ENCODE data around the gene MFN1.

The MFN1 gene

GRCh38 chr3:179332240-179332639 lies 15.3 kb upstream of the MFN1 start:
- no peak overlapping the region for H3K4me3 Mint-ChIP-seq
- TF ChIP-seq, protein P1, sequence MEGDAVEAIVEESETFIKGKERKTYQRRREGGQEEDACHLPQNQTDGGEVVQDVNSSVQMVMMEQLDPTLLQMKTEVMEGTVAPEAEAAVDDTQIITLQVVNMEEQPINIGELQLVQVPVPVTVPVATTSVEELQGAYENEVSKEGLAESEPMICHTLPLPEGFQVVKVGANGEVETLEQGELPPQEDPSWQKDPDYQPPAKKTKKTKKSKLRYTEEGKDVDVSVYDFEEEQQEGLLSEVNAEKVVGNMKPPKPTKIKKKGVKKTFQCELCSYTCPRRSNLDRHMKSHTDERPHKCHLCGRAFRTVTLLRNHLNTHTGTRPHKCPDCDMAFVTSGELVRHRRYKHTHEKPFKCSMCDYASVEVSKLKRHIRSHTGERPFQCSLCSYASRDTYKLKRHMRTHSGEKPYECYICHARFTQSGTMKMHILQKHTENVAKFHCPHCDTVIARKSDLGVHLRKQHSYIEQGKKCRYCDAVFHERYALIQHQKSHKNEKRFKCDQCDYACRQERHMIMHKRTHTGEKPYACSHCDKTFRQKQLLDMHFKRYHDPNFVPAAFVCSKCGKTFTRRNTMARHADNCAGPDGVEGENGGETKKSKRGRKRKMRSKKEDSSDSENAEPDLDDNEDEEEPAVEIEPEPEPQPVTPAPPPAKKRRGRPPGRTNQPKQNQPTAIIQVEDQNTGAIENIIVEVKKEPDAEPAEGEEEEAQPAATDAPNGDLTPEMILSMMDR (IDR thresholded peaks at IDR 0.05) = no peak
- H3K27ac Mint-ChIP-seq = no peak overlapping the region
- no peak for DNase-seq
- H3K27me3 Mint-ChIP-seq (ENCODE audit: low read depth, poor library complexity) = no peaks in the 10 kb centered on the region
- H3K36me3 Mint-ChIP-seq (ENCODE audit: low read depth) = peaks cover 95% of the 10 kb centered on the region
- no peaks in the 10 kb centered on the region for H3K9me3 Mint-ChIP-seq
- no peaks in the 10 kb centered on the region for H3K4me1 Mint-ChIP-seq

DNA sequence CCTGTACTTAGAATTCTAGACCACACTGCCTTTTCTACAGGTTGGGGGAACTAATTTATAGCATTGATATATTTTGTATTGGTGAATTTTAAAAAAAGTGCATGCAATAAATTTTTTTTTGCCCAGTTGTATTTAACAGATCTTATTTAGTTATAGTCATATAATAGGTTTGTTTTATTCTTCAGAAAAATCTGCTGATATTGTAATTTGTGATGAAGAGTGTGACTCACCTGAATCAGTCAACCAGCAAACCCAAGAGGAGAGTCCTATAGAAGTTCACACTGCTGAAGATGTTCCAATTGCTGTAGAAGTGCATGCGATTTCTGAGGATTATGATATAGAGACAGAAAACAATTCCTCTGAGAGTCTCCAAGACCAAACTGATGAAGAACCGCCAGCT lies 14.4 kb upstream of the MFN1 start:
- peaks cover 2% of the 10 kb centered on the region for H3K9me3 Mint-ChIP-seq
- no peak overlapping the region for H3K4me3 Mint-ChIP-seq
- H3K27me3 Mint-ChIP-seq (ENCODE audit: low read depth, poor library complexity) = no peaks in the 10 kb centered on the region
- TF ChIP-seq, protein P1 (IDR thresholded peaks at IDR 0.05) = no peak
- H3K27ac Mint-ChIP-seq = peak overlapping the region; percentile 62
- no peaks in the 10 kb centered on the region for H3K4me1 Mint-ChIP-seq
- no peak for DNase-seq
- H3K36me3 Mint-ChIP-seq (ENCODE audit: low read depth) = peaks cover 95% of the 10 kb centered on the region

- H3K9me3 Mint-ChIP-seq = peaks cover 5% of the 10 kb centered on the region
- H3K27me3 Mint-ChIP-seq (ENCODE audit: low read depth, poor library complexity) = no peaks in the 10 kb centered on the region
- no peaks in the 10 kb centered on the region for H3K4me1 Mint-ChIP-seq
- no peak overlapping the region for H3K27ac Mint-ChIP-seq
- H3K4me3 Mint-ChIP-seq = no peak overlapping the region
- no peak for DNase-seq
- peaks cover 80% of the 10 kb centered on the region for H3K36me3 Mint-ChIP-seq (ENCODE audit: low read depth)
- TF ChIP-seq, protein P1 (IDR thresholded peaks at IDR 0.05) = no peak
Observed at GRCh38 chr3:179336345-179336929, 11.1 kb upstream of the MFN1 start.

DNA sequence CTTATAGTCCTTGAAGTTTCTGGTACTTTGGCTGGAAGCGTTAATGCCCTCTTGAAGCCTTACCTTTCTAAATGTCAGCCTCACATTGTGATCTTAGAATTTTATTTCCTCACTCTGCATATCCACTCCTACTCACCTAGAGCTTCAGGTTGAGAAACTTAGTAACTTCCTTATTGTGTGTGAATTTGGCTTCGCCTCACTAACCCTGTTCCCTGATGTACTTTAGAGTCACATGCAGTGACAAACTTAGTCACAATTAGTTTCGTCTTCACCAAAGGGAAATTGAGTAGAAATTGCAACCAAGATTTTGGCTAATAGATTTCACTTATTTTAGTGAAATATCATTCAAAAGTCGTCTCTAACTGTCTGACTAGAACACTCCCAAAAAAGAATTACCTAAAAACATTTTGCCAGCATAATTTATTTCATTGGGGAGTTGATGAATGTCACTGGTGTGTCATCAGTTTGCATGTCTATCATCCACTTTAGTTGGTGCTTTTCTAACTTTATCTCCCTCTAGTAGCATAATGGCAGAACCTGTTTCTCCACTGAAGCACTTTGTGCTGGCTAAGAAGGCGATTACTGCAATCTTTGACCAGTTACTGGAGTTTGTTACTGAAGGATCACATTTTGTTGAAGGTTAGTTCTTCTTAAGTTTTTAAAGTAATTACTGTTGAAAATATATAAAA lies 960 bp downstream of the MFN1 start:
- Mint-ChIP-seq H3K27ac (no peak overlapping the region), H3K9me3 (no peaks in the 10 kb centered on the region), H3K4me3 (peak overlapping the region; percentile 98), H3K4me1 (peaks cover 16% of the 10 kb centered on the region), H3K36me3 (ENCODE audit: low read depth) (peaks cover 38% of the 10 kb centered on the region), H3K27me3 (ENCODE audit: low read depth, poor library complexity) (no peaks in the 10 kb centered on the region)
- no peak for DNase-seq
- TF ChIP-seq, protein P1 (IDR thresholded peaks at IDR 0.05) = no peak

DNA sequence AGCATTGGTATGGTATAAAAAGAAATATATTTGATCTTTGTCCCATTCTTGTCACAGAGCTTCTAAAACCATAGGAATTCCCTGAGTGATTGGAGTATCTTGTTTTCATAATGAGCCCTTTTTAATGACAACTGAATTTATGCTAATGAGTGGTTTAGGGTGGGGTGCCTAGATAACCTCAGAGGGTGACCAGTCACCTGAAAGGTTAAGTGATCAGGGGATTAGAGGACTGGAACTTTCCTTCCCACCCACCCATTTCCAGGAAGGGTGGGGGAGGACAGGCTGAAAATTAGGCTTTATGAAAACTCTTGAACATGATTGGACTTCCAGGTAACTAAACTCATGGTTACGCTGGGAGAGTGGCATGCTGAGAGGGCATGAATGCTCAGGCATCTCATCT lies 8.5 kb downstream of the MFN1 start:
- H3K9me3 Mint-ChIP-seq = no peaks in the 10 kb centered on the region
- H3K4me1 Mint-ChIP-seq = no peaks in the 10 kb centered on the region
- peaks cover 77% of the 10 kb centered on the region for H3K36me3 Mint-ChIP-seq (ENCODE audit: low read depth)
- no peak for DNase-seq
- H3K27ac Mint-ChIP-seq = no peak overlapping the region
- no peak overlapping the region for H3K4me3 Mint-ChIP-seq
- TF ChIP-seq, protein P1 (IDR thresholded peaks at IDR 0.05) = no peak
- peaks cover 4% of the 10 kb centered on the region for H3K27me3 Mint-ChIP-seq (ENCODE audit: low read depth, poor library complexity)

GRCh38 chr3:179363332-179363731 lies 15.8 kb downstream of the MFN1 start:
- Mint-ChIP-seq H3K27ac (no peak overlapping the region), H3K4me1 (no peaks in the 10 kb centered on the region), H3K36me3 (ENCODE audit: low read depth) (peaks cover 47% of the 10 kb centered on the region), H3K27me3 (ENCODE audit: low read depth, poor library complexity) (no peaks in the 10 kb centered on the region), H3K4me3 (no peak overlapping the region), H3K9me3 (no peaks in the 10 kb centered on the region)
- DNase-seq = no peak
- TF ChIP-seq, protein P1 (IDR thresholded peaks at IDR 0.05) = no peak

All from nephron progenitor cell (in vitro differentiated cells).